GM23338 (cell line): ENCODE results near the gene PHTF2. TPM values are rescaled to one million over a fixed set of nuclear protein-coding genes. Genes with fewer than 3 reads are reported as not detected.

ENCODE experiments used
- ATAC-seq: fragments of 200-7000 bp; cut with Tn5 transposase; 3 replicates; pipeline ENCODE4 v1.9.1; 2020
- DNase-seq: peaks from one replicate; pipeline ENCODE4 v3.0.0-alpha.2; 2015; ENCODE audit warnings: low spot score
- H2AFZ ChIP-seq: fragments of 200-600 bp; sonication (generic); 2 replicates; pipeline ENCODE4 v1.8.0; 2016; ENCODE audit warnings: antibody characterized with exemption, mild to moderate bottlenecking, moderate library complexity
- H3F3A ChIP-seq: fragments of 200-600 bp; sonication (generic); replicated peaks from 2 replicates; pipeline ENCODE4 v1.8.0; 2017; ENCODE audit warnings: antibody characterized with exemption, mixed run types, low read depth
- H3K27ac ChIP-seq: fragments of 200-600 bp; sonication (generic); 2 replicates; pipeline ENCODE4 v1.6.1; 2016; ENCODE audit warnings: low read depth
- H3K27me3 ChIP-seq: fragments of 200-600 bp; sonication (generic); 2 replicates; pipeline ENCODE4 v1.8.0; 2016; ENCODE audit warnings: mild to moderate bottlenecking, mixed run types, moderate library complexity; ENCODE audit not compliant: insufficient read depth
- H3K36me3 ChIP-seq: fragments of 200-600 bp; sonication (generic); 2 replicates; pipeline ENCODE4 v1.8.0; 2016; ENCODE audit warnings: mild to moderate bottlenecking; ENCODE audit not compliant: insufficient read depth
- H3K4me1 ChIP-seq: fragments of 200-600 bp; sonication (generic); 2 replicates; pipeline ENCODE4 v1.8.0; 2016; ENCODE audit warnings: mild to moderate bottlenecking, moderate library complexity; ENCODE audit not compliant: insufficient read depth
- H3K4me2 ChIP-seq: fragments of 200-600 bp; sonication (generic); 2 replicates; pipeline ENCODE4 v1.7.1; 2017; ENCODE audit warnings: mixed run types
- H3K4me3 ChIP-seq: fragments of 200-600 bp; sonication (generic); 2 replicates; pipeline ENCODE4 v1.6.1; 2016; ENCODE audit warnings: mixed run types
- H3K79me2 ChIP-seq: fragments of 200-600 bp; sonication (generic); replicated peaks from 2 replicates; pipeline ENCODE4 v1.8.0; 2017; ENCODE audit warnings: mild to moderate bottlenecking; ENCODE audit not compliant: insufficient read depth
- H3K9me2 ChIP-seq: fragments of 200-600 bp; sonication (generic); 2 replicates; pipeline ENCODE4 v1.8.0; 2017; ENCODE audit not compliant: insufficient read depth
- H4K20me1 ChIP-seq: fragments of 200-600 bp; sonication (generic); replicated peaks from 2 replicates; pipeline ENCODE4 v1.8.0; 2017; ENCODE audit warnings: mild to moderate bottlenecking; ENCODE audit not compliant: insufficient read depth
- H3K27ac Mint-ChIP-seq: 2 replicates; pipeline ENCODE4 v1.8.0; 2020; ENCODE audit warnings: inconsistent platforms, mild to moderate bottlenecking, moderate library complexity, mixed read lengths
- H3K27me3 Mint-ChIP-seq: 3 replicates; pipeline ENCODE4 v1.8.0; 2022; ENCODE audit warnings: low read depth, mild to moderate bottlenecking, moderate library complexity, mixed read lengths, inconsistent platforms; ENCODE audit not compliant: insufficient read depth, poor library complexity
- H3K36me3 Mint-ChIP-seq: 3 replicates; pipeline ENCODE4 v1.8.0; 2021; ENCODE audit warnings: low read depth, mild to moderate bottlenecking, inconsistent platforms, moderate library complexity, mixed read lengths
- H3K4me1 Mint-ChIP-seq: 3 replicates; pipeline ENCODE4 v1.8.0; 2020; ENCODE audit warnings: mild to moderate bottlenecking, inconsistent platforms, mixed read lengths
- H3K4me3 Mint-ChIP-seq: 3 replicates; pipeline ENCODE4 v1.8.0; 2021; ENCODE audit warnings: moderate library complexity, mild to moderate bottlenecking, inconsistent platforms, mixed read lengths
- H3K9me3 Mint-ChIP-seq: 3 replicates; pipeline ENCODE4 v1.8.0; 2020; ENCODE audit warnings: moderate library complexity, mild to moderate bottlenecking, inconsistent platforms, mixed read lengths
- EZH2 ChIP-seq: fragments of 200-600 bp; sonication (generic); IDR thresholded peaks from one replicate; pipeline ENCODE4 v1.8.0; 2017; ENCODE audit warnings: antibody characterized with exemption, mild to moderate bottlenecking, low read depth; ENCODE audit not compliant: unreplicated experiment
- NANOG ChIP-seq: IDR thresholded peaks from 2 replicates; pipeline ENCODE4 v1.6.1; 2016; ENCODE audit warnings: antibody characterized with exemption, borderline replicate concordance
- POLR2AphosphoS5 ChIP-seq: IDR thresholded peaks from 2 replicates; pipeline ENCODE4 v1.6.1; 2016; ENCODE audit warnings: antibody characterized with exemption, low read depth
- REST ChIP-seq: IDR thresholded peaks from one replicate; pipeline ENCODE4 v1.6.1; 2018; ENCODE audit warnings: antibody characterized with exemption; ENCODE audit not compliant: unreplicated experiment
- ZNF114 ChIP-seq: fragments of 250-450 bp; sonication (Bioruptor Pico); IDR thresholded peaks from 2 replicates; pipeline ENCODE4 v1.5.0; 2020; ENCODE audit warnings: mild to moderate bottlenecking, moderate library complexity
- ZNF462 ChIP-seq: fragments of 250-450 bp; sonication (Bioruptor Pico); IDR thresholded peaks from 2 replicates; pipeline ENCODE4 v1.5.0; 2020; ENCODE audit warnings: mild to moderate bottlenecking, moderate library complexity
- polyA plus RNA-seq: library from polyadenylated mRNA; unstranded; fragments of >200 nt; fragmentation: Nextera tagmentation; extraction: Ambion mirVana; gene quantifications from 2 replicates; pipeline ENCODE4 v1.2.1, GENCODE V29; 2016
- total RNA-seq: library from RNA; depleted of rRNA; stranded (reverse); fragments of >200 nt; shearing (Covaris generic); gene quantifications from 2 replicates; pipeline ENCODE4 v1.2.3, GENCODE V29; 2014

Gene PHTF2
- total and polyA plus RNA-seq, 2 experiments from 2014 or later: 14.6 to 24.1 TPM

GRCh38 chr7:77881871-77882270 lies 83.3 kb downstream of the PHTF2 start (continued):
- TF ChIP-seq ZNF462 (no peak), ZNF114 (no peak), NANOG (no peak)

GRCh38 chr7:77885155-77885554 lies 86.6 kb downstream of the PHTF2 start:
- no peak overlapping the region for H3K27ac Mint-ChIP-seq
- H3K4me3 Mint-ChIP-seq: no peak overlapping the region
- TF ChIP-seq ZNF114 (no peak), EZH2 (no peak), REST (no peak), ZNF462 (no peak), POLR2AphosphoS5 (no peak)

More at GRCh38 chr7:77885155-77885554, 86.6 kb downstream of the PHTF2 start:
- Histone ChIP-seq H2AFZ (no peak overlapping the region), H3K36me3 (no peaks in the 10 kb centered on the region), H3K79me2 (no peaks in the 10 kb centered on the region), H4K20me1 (no peaks in the 10 kb centered on the region), H3F3A (no peaks in the 10 kb centered on the region), H3K27me3 (no peaks in the 10 kb centered on the region), H3K27ac (no peak overlapping the region), H3K4me3 (no peak overlapping the region), H3K4me1 (no peaks in the 10 kb centered on the region), H3K4me2 (no peak overlapping the region), H3K9me2 (no peaks in the 10 kb centered on the region)
- Mint-ChIP-seq H3K27me3 (peaks cover 1% of the 10 kb centered on the region), H3K4me1 (0 out of 3 replicates have a peak, but pooled peaks cover 2% of the 10 kb centered on the region), H3K36me3 (no peaks in the 10 kb centered on the region), H3K9me3 (no peaks in the 10 kb centered on the region)
- no peak for DNase-seq
- no peak for ATAC-seq
